Nephron (organoid): ENCODE measurements around the gene LYSMD1.
"Not testable (repeated sequence)": the region's sequence is repeated elsewhere in the genome, so short reads cannot be mapped to it uniquely, and the experiment has no call there.

Experiments
- H3K27ac Mint-ChIP-seq, 3 experiments: 2 replicates each; pipeline ENCODE4 v1.8.0; 2020; ENCODE audit warnings: mixed read lengths in 3 of 3, mild to moderate bottlenecking in 2 of 3, moderate library complexity in 1 of 3
- H3K27me3 Mint-ChIP-seq: 2 replicates; pipeline ENCODE4 v1.8.0; 2021; ENCODE audit warnings: low read depth, mild to moderate bottlenecking, moderate library complexity, mixed read lengths
- H3K36me3 Mint-ChIP-seq: 2 replicates; pipeline ENCODE4 v1.8.0; 2020; ENCODE audit warnings: low read depth, mixed read lengths
- H3K4me1 Mint-ChIP-seq: 2 replicates; pipeline ENCODE4 v1.8.0; 2020; ENCODE audit warnings: mixed read lengths
- H3K4me3 Mint-ChIP-seq, 3 experiments: 2 replicates each; pipeline ENCODE4 v1.8.0; 2020; ENCODE audit warnings: mild to moderate bottlenecking in 3 of 3, mixed read lengths in 3 of 3, moderate library complexity in 2 of 3
- H3K9me3 Mint-ChIP-seq: 2 replicates; pipeline ENCODE4 v1.8.0; 2020; ENCODE audit warnings: mixed read lengths
- TF ChIP-seq, protein P1 (sequence below), 3 experiments: fragments of 200-600 bp; sonication (generic); IDR thresholded peaks; one replicate each; pipeline ENCODE4 v1.5.0; 2021; ENCODE audit warnings: antibody characterized with exemption in 3 of 3; ENCODE audit not compliant: unreplicated experiment in 3 of 3

LYSMD1 gene

GRCh38 chr1:151165738-151166504, at the start of gene LYSMD1, which contains the start of gene SCNM1:
LYSMD1 (minus strand) TSS chr1:151165902; CDS start chr1:151165258, 644 bp downstream.
SCNM1 (plus strand) TSS chr1:151166144; CDS start chr1:151166153, 9 bp downstream.
- Mint-ChIP-seq H3K4me1 (peaks cover 18% of the 10 kb centered on the region), H3K9me3 (no peaks in the 10 kb centered on the region), H3K36me3 (peaks cover 27% of the 10 kb centered on the region), H3K27ac (peak within 1 kb of the TSS; percentile 97 to 99 (median 98)), H3K27me3 (no peaks in the 10 kb centered on the region), H3K4me3 (peak within 1 kb of the TSS; percentile 94 to 97 (median 95))
- TF ChIP-seq, protein P1, sequence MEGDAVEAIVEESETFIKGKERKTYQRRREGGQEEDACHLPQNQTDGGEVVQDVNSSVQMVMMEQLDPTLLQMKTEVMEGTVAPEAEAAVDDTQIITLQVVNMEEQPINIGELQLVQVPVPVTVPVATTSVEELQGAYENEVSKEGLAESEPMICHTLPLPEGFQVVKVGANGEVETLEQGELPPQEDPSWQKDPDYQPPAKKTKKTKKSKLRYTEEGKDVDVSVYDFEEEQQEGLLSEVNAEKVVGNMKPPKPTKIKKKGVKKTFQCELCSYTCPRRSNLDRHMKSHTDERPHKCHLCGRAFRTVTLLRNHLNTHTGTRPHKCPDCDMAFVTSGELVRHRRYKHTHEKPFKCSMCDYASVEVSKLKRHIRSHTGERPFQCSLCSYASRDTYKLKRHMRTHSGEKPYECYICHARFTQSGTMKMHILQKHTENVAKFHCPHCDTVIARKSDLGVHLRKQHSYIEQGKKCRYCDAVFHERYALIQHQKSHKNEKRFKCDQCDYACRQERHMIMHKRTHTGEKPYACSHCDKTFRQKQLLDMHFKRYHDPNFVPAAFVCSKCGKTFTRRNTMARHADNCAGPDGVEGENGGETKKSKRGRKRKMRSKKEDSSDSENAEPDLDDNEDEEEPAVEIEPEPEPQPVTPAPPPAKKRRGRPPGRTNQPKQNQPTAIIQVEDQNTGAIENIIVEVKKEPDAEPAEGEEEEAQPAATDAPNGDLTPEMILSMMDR (IDR thresholded peaks at IDR 0.05; ENCODE audit: unreplicated experiment in 3 of 3): no peak

DNA sequence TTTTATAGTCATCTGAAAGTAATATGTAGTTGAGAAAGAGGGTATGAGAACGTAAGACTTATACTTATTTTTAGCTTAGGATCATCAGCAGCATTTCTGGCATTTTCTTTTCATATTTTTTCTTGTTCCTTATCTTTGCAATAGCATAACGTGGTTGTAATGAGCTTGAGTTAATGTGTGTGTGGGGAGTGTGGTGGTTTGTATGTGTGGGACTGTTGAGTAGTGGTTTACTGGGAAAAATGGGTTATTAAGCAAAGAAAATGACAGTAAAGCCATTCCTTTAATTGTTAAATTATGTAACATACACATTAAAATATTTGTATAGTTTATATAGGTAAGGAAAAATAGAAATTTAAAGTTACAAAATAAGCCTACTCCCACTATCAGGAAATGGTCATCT, 47.9 kb upstream of the LYSMD1 start:
- Mint-ChIP-seq H3K27ac (peak overlapping the region in 1 of 3 experiments; percentile 1), H3K4me1 (no peaks in the 10 kb centered on the region), H3K9me3 (no peaks in the 10 kb centered on the region), H3K27me3 (no peaks in the 10 kb centered on the region), H3K36me3 (peaks cover 45% of the 10 kb centered on the region), H3K4me3 (no peak overlapping the region)
- TF ChIP-seq, protein P1 (IDR thresholded peaks at IDR 0.05; ENCODE audit: unreplicated experiment in 3 of 3): no peak

- Mint-ChIP-seq H3K27me3 (no peaks in the 10 kb centered on the region), H3K36me3 (peaks cover 54% of the 10 kb centered on the region), H3K4me1 (no peaks in the 10 kb centered on the region), H3K4me3 (no peak overlapping the region), H3K27ac (peak overlapping the region in 2 of 3 experiments; percentile 24 to 74), H3K9me3 (no peaks in the 10 kb centered on the region)
- TF ChIP-seq, protein P1 (IDR thresholded peaks at IDR 0.05; ENCODE audit: unreplicated experiment in 3 of 3): no peak
Measured at GRCh38 chr1:151211972-151212705, 46.4 kb upstream of the LYSMD1 start.

GRCh38 chr1:151210830-151211229, 45.1 kb upstream of the LYSMD1 start:
- no peak overlapping the region for H3K27ac Mint-ChIP-seq
- H3K27me3 Mint-ChIP-seq: no peaks in the 10 kb centered on the region
- no peaks in the 10 kb centered on the region for H3K9me3 Mint-ChIP-seq
- H3K4me3 Mint-ChIP-seq: no peak overlapping the region
- peaks cover 60% of the 10 kb centered on the region for H3K36me3 Mint-ChIP-seq
- H3K4me1 Mint-ChIP-seq: no peaks in the 10 kb centered on the region
- TF ChIP-seq, protein P1 (IDR thresholded peaks at IDR 0.05; ENCODE audit: unreplicated experiment in 3 of 3): no peak

GRCh38 chr1:151205381-151205965, 39.8 kb upstream of the LYSMD1 start:
- H3K36me3 Mint-ChIP-seq: peaks cover 52% of the 10 kb centered on the region
- H3K27ac Mint-ChIP-seq, H3K4me3 Mint-ChIP-seq, H3K4me1 Mint-ChIP-seq, H3K9me3 Mint-ChIP-seq, H3K27me3 Mint-ChIP-seq: not testable (repeated sequence)
